Measurements from ENCODE around the gene NECAB2.

DNA sequence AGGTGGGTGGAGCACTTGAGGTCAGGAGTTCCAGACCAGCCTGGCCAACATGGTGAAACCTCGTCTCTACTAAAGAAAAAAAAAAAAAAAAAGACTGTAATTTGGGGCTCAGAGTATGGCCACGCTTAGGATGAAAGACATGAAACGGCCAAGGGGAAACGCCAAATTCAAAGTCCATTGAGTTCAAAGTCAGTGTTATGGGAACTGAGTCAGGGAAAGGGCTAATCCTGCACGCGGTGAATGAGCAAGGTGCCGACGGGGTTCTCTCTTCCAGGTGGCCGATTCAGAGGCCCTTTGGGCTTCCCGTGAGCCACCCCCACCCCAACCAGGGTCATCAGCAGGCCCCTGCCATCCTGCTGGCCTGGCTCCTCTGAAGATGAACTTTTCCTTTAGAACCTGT is 22.5 kb upstream of the NECAB2 start:
- TF ChIP-seq, protein P1, sequence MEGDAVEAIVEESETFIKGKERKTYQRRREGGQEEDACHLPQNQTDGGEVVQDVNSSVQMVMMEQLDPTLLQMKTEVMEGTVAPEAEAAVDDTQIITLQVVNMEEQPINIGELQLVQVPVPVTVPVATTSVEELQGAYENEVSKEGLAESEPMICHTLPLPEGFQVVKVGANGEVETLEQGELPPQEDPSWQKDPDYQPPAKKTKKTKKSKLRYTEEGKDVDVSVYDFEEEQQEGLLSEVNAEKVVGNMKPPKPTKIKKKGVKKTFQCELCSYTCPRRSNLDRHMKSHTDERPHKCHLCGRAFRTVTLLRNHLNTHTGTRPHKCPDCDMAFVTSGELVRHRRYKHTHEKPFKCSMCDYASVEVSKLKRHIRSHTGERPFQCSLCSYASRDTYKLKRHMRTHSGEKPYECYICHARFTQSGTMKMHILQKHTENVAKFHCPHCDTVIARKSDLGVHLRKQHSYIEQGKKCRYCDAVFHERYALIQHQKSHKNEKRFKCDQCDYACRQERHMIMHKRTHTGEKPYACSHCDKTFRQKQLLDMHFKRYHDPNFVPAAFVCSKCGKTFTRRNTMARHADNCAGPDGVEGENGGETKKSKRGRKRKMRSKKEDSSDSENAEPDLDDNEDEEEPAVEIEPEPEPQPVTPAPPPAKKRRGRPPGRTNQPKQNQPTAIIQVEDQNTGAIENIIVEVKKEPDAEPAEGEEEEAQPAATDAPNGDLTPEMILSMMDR (IDR thresholded peaks at IDR 0.05), result no peak
- TF ChIP-seq EZH2 (IDR thresholded peaks at IDR 0.05), result no peak
- no peak for TF ChIP-seq EZH2phosphoT487 (IDR thresholded peaks at IDR 0.05)

Data from neural progenitor cell (in vitro differentiated cells).